HEK293 (cell line): ENCODE results near the gene RANBP1.

Experiments used
- CTCF ChIP-seq: fragments of 450-650 bp; formaldehyde crosslinking; IDR thresholded peaks from 2 replicates; pipeline ENCODE4 v1.5.1; 2016; ENCODE audit warnings: missing biosample characterization, missing genetic modification characterization
- KLF8 ChIP-seq: fragments of 450-650 bp; formaldehyde crosslinking; IDR thresholded peaks from 2 replicates; pipeline ENCODE4 v1.5.1; 2016; ENCODE audit warnings: missing biosample characterization, missing genetic modification characterization
- SALL2 ChIP-seq: fragments of 450-650 bp; formaldehyde crosslinking; IDR thresholded peaks from 2 replicates; pipeline ENCODE4 v1.5.0; 2017; ENCODE audit warnings: missing biosample characterization, mild to moderate bottlenecking, missing genetic modification characterization, borderline replicate concordance
- ZBTB1 ChIP-seq: fragments of 450-650 bp; formaldehyde crosslinking; IDR thresholded peaks from 2 replicates; pipeline ENCODE4 v1.5.1; 2016; ENCODE audit warnings: missing biosample characterization, missing genetic modification characterization
- ZBTB8A ChIP-seq: fragments of 450-650 bp; formaldehyde crosslinking; IDR thresholded peaks from 2 replicates; pipeline ENCODE4 v1.5.1; 2016; ENCODE audit warnings: missing biosample characterization, missing genetic modification characterization
- ZFP41 ChIP-seq: fragments of 450-650 bp; formaldehyde crosslinking; IDR thresholded peaks from 2 replicates; pipeline ENCODE4 v1.5.1; 2016; ENCODE audit warnings: missing biosample characterization, missing genetic modification characterization, borderline replicate concordance
- ZNF175 ChIP-seq: fragments of 450-650 bp; formaldehyde crosslinking; IDR thresholded peaks from 2 replicates; pipeline ENCODE4 v1.5.1; 2016; ENCODE audit warnings: missing biosample characterization, missing genetic modification characterization
- ZNF24 ChIP-seq: fragments of 450-650 bp; formaldehyde crosslinking; IDR thresholded peaks from 2 replicates; pipeline ENCODE4 v1.5.1; 2016; ENCODE audit warnings: missing biosample characterization, missing genetic modification characterization
- ZNF280D ChIP-seq: fragments of 450-650 bp; formaldehyde crosslinking; IDR thresholded peaks from 2 replicates; pipeline ENCODE4 v1.5.1; 2016; ENCODE audit warnings: missing biosample characterization, missing genetic modification characterization
- ZNF350 ChIP-seq: fragments of 450-650 bp; formaldehyde crosslinking; IDR thresholded peaks from 2 replicates; pipeline ENCODE4 v1.5.0; 2017; ENCODE audit warnings: missing biosample characterization, mild to moderate bottlenecking, missing genetic modification characterization
- ZSCAN16 ChIP-seq: fragments of 450-650 bp; formaldehyde crosslinking; IDR thresholded peaks from 2 replicates; pipeline ENCODE4 v1.5.1; 2016; ENCODE audit warnings: missing biosample characterization, missing genetic modification characterization

GRCh38 chr22:20165421-20165820, 49.5 kb downstream of the RANBP1 start:
- no peak for TF ChIP-seq ZFP41
- no peak for TF ChIP-seq ZNF350 (tag by site-specific recombination)
- TF ChIP-seq ZSCAN16 (tag by site-specific recombination): no peak
- no peak for TF ChIP-seq SALL2 (tag by site-specific recombination)
- no peak for TF ChIP-seq CTCF
- no peak for TF ChIP-seq ZNF24 (tag by site-specific recombination)
- no peak for TF ChIP-seq ZNF175 (tag by site-specific recombination)
- TF ChIP-seq ZNF280D: no peak
- TF ChIP-seq KLF8: no peak
- TF ChIP-seq ZBTB8A (tag by site-specific recombination): no peak
- TF ChIP-seq ZBTB1 (tag by site-specific recombination): no peak
